NB4 (cell line): ENCODE measurements around the gene RIOK1.
"Not testable (repeated sequence)": the region's sequence is repeated elsewhere in the genome, so short reads cannot be mapped to it uniquely, and the experiment has no call there.

Source experiments
- DNase-seq: peaks from one replicate; pipeline ENCODE4 v3.0.0; 2010; ENCODE audit warnings: low read depth
- H3K4me3 ChIP-seq: one replicate; pipeline ENCODE4 v1.5.1; 2011; ENCODE audit warnings: mild to moderate bottlenecking, low read depth, low read length, moderate library complexity
- MYC ChIP-seq: IDR thresholded peaks from 2 replicates; pipeline ENCODE4 v1.6.1; 2011; ENCODE audit warnings: low read depth, low read length
- POLR2A ChIP-seq: IDR thresholded peaks from 2 replicates; pipeline ENCODE4 v1.6.1; 2011; ENCODE audit warnings: mild to moderate bottlenecking; ENCODE audit not compliant: insufficient read length; ENCODE audit errors: extremely low read depth
- TF ChIP-seq, protein P1 (sequence below): IDR thresholded peaks from 2 replicates; pipeline ENCODE4 v1.6.1; 2011; ENCODE audit warnings: low read depth, low read length
- TF ChIP-seq, protein P2 (sequence below): IDR thresholded peaks from one replicate; pipeline ENCODE4 v1.5.1; 2012; ENCODE audit warnings: low read depth, low read length

RIOK1 gene

DNA sequence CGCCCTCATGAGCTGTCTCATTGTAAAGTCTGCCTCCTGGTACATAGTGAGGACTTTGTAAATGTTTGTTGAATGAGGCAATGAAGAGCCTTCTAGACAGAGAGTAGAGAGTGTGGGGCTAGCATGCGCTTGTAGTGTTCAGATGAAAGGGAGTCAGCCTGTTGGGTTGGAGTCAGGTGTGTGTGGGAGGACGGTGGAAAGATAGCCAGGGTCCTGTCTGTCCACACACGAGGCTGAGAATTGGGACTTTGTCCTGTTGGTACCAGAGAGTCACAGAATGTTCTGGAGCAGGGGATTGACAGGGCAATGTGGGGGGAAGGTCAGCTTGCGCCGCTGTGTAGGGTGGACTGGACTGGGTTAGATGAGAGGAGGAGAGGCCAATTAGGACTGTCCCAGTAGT is 58.6 kb downstream of the RIOK1 start:
- TF ChIP-seq, protein P1, sequence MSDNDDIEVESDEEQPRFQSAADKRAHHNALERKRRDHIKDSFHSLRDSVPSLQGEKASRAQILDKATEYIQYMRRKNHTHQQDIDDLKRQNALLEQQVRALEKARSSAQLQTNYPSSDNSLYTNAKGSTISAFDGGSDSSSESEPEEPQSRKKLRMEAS: no peak
- TF ChIP-seq POLR2A (no peak), MYC (no peak)
- TF ChIP-seq, protein P2, sequence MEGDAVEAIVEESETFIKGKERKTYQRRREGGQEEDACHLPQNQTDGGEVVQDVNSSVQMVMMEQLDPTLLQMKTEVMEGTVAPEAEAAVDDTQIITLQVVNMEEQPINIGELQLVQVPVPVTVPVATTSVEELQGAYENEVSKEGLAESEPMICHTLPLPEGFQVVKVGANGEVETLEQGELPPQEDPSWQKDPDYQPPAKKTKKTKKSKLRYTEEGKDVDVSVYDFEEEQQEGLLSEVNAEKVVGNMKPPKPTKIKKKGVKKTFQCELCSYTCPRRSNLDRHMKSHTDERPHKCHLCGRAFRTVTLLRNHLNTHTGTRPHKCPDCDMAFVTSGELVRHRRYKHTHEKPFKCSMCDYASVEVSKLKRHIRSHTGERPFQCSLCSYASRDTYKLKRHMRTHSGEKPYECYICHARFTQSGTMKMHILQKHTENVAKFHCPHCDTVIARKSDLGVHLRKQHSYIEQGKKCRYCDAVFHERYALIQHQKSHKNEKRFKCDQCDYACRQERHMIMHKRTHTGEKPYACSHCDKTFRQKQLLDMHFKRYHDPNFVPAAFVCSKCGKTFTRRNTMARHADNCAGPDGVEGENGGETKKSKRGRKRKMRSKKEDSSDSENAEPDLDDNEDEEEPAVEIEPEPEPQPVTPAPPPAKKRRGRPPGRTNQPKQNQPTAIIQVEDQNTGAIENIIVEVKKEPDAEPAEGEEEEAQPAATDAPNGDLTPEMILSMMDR: no peak
- no peak overlapping the region for H3K4me3 ChIP-seq
- DNase-seq: no peak

DNA sequence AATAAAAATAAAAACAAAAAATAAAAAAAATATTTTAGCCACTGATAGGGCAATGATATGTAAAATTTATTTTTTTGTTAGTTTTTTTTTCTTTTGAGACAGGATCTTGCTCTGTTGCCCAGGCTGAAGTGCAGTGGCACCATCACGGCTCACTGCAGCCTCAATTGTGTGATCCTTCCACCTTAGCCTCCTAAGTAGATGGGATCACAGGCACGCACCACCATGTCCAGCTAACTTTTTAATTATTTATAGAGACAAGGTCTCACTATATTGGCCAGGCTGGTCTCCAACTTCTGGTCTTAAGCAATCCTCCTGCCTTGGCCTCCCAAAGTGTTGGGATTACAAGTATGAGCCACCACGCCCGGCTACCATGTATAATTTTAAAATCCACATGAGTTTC is 59.4 kb downstream of the RIOK1 start:
- DNase-seq: no peak
- H3K4me3 ChIP-seq: no peak overlapping the region
- TF ChIP-seq MYC: no peak
- no peak for TF ChIP-seq POLR2A
- TF ChIP-seq, protein P2: no peak
- TF ChIP-seq, protein P1: no peak

DNA sequence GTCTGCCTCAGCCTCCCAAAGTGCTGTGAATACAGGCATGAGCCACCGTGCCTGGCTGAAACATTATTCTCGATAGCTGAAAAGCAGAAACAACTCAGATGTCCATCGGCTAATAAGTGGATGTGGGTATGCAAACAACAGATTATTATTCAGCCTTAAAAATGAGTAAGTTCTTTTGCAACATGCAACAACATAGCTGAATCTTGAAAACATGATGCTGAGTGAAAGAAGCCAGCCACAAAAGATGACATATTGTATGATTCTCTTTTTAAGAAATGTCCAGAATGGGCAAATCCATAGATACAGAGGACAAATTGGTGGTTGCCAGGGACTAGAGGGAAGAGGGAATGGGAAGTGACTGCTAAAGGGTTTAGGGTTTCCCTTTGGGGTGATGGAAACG is 61.7 kb downstream of the RIOK1 start:
- TF ChIP-seq, protein P1: no peak
- TF ChIP-seq MYC (no peak), POLR2A (no peak)
- TF ChIP-seq, protein P2: no peak
- no peak for DNase-seq
- H3K4me3 ChIP-seq: no peak overlapping the region

DNA sequence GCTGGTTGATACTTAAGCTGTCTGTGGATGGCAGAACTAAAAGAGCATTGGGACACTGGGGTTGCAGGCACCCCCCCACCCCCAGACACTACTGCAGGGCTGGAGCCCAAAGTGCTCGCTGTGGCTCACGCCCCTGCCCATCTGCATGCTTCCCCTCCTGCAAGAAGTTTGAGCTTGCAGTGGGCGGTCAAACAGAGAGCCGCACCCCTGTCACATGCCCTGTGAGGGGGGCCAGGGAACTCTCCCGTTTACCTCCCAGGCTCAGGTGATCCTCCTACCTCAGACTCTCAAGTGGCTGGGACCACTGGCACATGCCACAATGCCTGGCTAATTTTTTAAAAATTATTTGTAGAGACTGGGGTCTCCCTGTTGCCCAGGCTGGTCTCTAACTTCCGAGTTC is 63.3 kb downstream of the RIOK1 start:
- TF ChIP-seq, protein P1: no peak
- no peak for TF ChIP-seq MYC
- TF ChIP-seq, protein P2: no peak
- no peak for TF ChIP-seq POLR2A
- no peak overlapping the region for H3K4me3 ChIP-seq
- DNase-seq: no peak

DNA sequence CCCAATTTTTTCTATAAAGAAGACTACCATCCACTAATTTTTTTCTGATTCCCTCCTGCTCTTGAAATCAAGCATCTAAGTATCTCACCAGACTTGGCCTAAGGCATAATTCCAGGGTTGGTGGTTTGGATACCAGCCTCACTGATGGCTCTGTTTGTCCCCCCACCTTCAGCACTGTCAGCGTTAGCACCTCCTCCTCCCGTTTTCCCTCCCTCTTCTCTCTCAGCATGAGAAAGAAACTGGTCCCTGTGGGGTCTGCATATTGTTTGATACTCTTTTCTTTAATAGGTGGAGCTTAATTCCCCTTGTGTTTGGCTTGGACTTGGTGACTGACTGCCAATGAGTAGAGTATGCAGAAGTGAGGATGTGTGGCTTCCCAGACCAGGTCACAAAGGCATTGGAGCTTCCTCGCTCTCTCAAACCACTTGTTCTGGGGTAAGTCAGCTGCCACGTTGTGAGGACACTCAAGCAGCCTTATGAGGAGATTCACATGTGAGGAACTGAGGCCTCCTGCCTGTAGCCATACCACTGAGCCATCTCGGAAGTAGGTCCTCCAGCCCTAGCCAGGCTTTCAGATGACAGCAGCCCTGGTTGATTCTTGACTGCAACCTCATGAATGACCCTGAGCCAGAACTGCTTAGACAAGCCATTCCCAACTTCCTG is 65.2 kb downstream of the RIOK1 start:
- TF ChIP-seq, protein P2: no peak
- no peak for TF ChIP-seq POLR2A
- TF ChIP-seq, protein P1: no peak
- no peak for TF ChIP-seq MYC
- no peak for DNase-seq
- no peak overlapping the region for H3K4me3 ChIP-seq

DNA sequence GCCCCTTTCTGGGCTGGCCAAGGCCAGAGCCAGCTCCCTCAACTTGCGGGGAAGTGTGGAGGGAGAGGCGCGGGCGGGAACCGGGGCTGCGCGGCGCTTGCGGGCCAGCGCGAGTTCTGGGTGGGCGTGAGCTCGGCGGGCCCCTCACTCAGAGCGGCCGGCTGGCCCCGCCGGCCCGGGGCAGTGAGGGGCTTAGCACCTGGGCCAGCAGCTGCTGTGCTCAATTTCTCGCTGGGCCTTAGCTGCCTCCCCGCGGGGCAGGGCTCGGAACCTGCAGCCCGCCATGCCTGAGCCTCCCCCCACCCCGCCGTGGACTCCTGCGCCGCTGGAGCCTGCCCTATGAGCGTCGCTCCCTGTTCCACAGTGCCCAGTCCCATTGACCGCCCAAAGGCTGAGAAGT is 66.7 kb downstream of the RIOK1 start:
- DNase-seq, H3K4me3 ChIP-seq: not testable (repeated sequence)
